RWPE1 (cell line): ENCODE results near the gene SSMEM1.
A peak's percentile ranks its signal among the peaks of the same experiment; 100 is the strongest.

Experiments
- CTCF ChIA-PET: fragments of 350-600 bp; sonication (Branson Sonifier 250); formaldehyde crosslinking; extraction: SDS; loops from one replicate; lab custom pipeline; 2021; lab: Yijun Ruan, JAX
- POLR2A ChIA-PET: fragments of 400-600 bp; formaldehyde crosslinking; extraction: SDS; loops from one replicate; lab custom pipeline; 2020; ENCODE audit warnings: antibody characterized with exemption; ENCODE audit not compliant: low non-redundant PET; lab: Yijun Ruan, JAX
- DNase-seq: peaks from one replicate; pipeline ENCODE4 v3.0.0; 2012; ENCODE audit warnings: low spot score
- H3K27ac ChIP-seq: fragments of 450-650 bp; 2 replicates; pipeline ENCODE4 v1.5.1; 2017
- TF ChIP-seq, protein P1 (sequence below): fragments of 450-650 bp; conservative IDR thresholded peaks from 2 replicates; pipeline ENCODE4 v1.5.1; 2017; ENCODE audit warnings: low read depth, mild to moderate bottlenecking

Gene SSMEM1

GRCh38 chr7:130191791-130192190 is 15.9 kb upstream of the SSMEM1 start:
- TF ChIP-seq, protein P1, sequence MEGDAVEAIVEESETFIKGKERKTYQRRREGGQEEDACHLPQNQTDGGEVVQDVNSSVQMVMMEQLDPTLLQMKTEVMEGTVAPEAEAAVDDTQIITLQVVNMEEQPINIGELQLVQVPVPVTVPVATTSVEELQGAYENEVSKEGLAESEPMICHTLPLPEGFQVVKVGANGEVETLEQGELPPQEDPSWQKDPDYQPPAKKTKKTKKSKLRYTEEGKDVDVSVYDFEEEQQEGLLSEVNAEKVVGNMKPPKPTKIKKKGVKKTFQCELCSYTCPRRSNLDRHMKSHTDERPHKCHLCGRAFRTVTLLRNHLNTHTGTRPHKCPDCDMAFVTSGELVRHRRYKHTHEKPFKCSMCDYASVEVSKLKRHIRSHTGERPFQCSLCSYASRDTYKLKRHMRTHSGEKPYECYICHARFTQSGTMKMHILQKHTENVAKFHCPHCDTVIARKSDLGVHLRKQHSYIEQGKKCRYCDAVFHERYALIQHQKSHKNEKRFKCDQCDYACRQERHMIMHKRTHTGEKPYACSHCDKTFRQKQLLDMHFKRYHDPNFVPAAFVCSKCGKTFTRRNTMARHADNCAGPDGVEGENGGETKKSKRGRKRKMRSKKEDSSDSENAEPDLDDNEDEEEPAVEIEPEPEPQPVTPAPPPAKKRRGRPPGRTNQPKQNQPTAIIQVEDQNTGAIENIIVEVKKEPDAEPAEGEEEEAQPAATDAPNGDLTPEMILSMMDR = no peak
- H3K27ac ChIP-seq = no peak overlapping the region
- ChIA-PET POLR2A (no interaction called here), CTCF (interaction anchor here (0.6 kb wide), 1 partner anchor 158 kb away, joined by 3 read pairs; no protein-coding TSS in a partner anchor)
- DNase-seq = no peak

DNA sequence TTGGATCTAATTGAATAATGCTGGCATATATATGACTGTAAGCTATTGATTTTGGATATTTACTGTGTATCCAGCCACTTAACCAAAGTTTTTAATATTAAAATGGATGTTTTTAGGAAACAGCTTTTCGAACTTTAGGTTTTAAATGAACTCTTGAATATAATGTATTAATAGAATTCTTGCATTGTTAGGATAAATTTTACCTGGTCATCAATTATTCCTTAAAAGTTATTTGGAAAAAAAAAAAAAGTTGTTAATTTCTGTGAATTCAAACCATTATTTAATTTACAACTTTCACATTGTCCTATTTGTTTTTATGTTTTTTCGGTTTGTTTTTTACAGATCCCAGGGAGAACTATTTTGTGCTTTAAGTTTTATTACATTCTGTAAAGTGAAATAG is 12.3 kb upstream of the SSMEM1 start:
- ChIA-PET POLR2A (no interaction called here), CTCF (no interaction called here)
- no peak overlapping the region for H3K27ac ChIP-seq
- no peak for DNase-seq
- TF ChIP-seq, protein P1 = no peak

DNA sequence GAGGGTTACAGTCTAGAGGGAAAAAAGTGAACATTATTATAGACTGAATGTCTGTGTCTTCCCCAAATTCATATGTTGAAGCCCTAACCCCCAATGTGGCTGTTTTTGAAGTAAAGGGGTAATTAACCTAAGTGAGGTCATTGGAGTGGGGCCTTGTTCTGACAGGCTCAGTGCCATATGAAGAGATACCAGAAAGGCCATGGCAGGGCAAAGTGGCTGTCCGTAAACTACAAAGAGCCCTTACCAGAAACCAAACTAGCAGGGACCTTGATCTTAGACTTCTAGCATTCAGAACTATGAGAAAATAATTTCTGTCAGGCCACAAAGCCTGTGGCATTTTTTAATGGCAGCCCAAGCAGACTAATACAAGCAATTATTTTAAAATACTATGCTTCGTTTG is 11.2 kb upstream of the SSMEM1 start:
- POLR2A ChIA-PET = no interaction called here
- H3K27ac ChIP-seq = no peak overlapping the region
- TF ChIP-seq, protein P1 = no peak
- no peak for DNase-seq
- CTCF ChIA-PET = no interaction called here

DNA sequence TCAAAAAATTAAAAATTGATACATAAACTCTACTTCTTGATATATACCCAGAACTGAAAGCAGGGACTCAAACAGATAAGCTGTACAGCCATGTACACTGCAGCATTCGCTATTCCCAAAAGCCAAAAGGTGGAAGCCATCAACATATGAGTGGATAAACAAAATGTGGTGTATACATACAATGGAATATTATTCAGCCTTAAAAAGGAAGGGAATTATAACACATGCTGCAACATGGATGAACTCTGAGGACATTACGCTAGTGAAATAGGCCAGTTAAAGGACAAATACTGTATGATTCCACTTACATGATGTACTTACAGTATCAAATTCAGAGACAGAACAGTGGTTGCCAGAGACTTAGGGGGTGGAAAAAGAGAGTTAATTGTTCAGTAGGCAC is 10.6 kb upstream of the SSMEM1 start:
- H3K27ac ChIP-seq = no peak overlapping the region
- ChIA-PET POLR2A (no interaction called here), CTCF (no interaction called here)
- no peak for DNase-seq
- TF ChIP-seq, protein P1 = no peak

- H3K27ac ChIP-seq = no peak overlapping the region
- ChIA-PET POLR2A (no interaction called here), CTCF (no interaction called here)
- no peak for DNase-seq
- TF ChIP-seq, protein P1 = no peak
Measured at GRCh38 chr7:130201796-130202195, 5.9 kb upstream of the SSMEM1 start.

- CTCF ChIA-PET = no interaction called here
- POLR2A ChIA-PET = interaction anchor here (0.6 to 0.7 kb wide), 3 partner anchors 15 to 219 kb away, joined by 3 read pairs; no protein-coding TSS in a partner anchor
- peak; percentile 90 for DNase-seq
- H3K27ac ChIP-seq = peak within 1 kb of the TSS; percentile 92
- TF ChIP-seq, protein P1 = no peak
Measured at GRCh38 chr7:130205084-130205947, 2.3 kb upstream of the SSMEM1 start, which contains the start of gene TMEM209. TSS of gene TMEM209 (minus strand) at chr7:130205406. CDS start at chr7:130205375, 31 bp downstream.
